GM18909 (cell line): ENCODE data around the gene RBM4B.

Source experiments
- ATAC-seq: cut with Tn5 transposase; IDR thresholded peaks from one replicate; pipeline ENCODE4 v1.9.1; 2021; ENCODE audit warnings: mild to moderate bottlenecking; ENCODE audit not compliant: unreplicated experiment, poor library complexity

Gene RBM4B

DNA sequence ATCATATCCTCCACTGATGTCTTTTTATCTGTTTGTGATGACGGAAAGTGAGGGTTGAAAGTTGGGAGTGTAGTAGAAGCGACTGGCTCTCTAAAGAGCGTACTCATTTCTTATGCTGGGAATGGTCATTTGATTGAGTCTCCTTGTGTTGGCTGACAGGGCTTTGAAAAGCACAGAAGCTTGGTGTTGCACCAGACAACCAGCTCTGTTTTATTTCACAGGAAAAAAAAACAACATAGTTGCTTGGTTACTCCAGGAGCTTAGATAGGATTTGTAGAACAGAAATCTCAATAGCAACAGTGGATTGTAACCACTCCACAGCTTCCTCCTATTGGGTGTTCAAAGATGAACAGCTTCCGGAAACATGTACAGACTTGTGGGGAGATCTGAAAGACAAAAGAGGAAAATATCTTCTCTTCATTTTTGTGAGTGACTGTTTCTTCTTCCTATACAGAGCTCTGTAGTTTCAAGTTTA lies 58.6 kb downstream of the RBM4B start:
- ATAC-seq: no peak

DNA sequence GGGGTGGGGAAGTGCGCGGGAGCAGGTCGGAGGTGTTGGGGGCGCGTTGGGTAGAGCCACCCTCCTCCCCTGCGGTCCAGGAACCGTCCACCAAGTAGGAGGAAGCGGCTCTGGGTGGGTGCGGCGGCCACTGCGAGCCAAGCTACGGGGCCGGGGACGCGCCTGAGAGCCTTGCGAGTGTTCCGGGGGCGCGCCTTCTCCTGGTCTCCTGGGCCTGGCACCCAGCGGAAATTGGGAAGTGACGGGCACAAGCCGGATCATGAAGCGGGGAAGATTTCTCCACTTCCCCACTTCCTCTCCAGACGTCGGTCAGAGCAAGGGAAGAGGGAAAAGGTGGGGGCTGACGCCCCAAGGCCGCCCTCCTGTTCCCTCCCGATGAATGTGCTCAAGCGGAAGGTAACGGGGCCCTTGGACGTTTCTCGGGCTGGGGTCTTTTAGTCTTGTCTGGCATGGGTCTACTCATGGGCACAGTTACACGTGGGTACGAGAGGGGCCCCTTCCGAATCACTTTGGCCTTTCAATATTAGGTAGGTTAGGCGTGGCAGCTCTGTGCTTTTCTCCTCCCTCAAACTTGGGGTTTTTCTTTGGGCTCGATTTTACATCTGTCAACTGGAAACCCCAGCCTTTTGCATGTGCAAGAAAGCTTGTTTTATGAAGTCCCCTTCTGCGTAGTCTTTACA lies 60.4 kb downstream of the RBM4B start:
- ATAC-seq: no peak

DNA sequence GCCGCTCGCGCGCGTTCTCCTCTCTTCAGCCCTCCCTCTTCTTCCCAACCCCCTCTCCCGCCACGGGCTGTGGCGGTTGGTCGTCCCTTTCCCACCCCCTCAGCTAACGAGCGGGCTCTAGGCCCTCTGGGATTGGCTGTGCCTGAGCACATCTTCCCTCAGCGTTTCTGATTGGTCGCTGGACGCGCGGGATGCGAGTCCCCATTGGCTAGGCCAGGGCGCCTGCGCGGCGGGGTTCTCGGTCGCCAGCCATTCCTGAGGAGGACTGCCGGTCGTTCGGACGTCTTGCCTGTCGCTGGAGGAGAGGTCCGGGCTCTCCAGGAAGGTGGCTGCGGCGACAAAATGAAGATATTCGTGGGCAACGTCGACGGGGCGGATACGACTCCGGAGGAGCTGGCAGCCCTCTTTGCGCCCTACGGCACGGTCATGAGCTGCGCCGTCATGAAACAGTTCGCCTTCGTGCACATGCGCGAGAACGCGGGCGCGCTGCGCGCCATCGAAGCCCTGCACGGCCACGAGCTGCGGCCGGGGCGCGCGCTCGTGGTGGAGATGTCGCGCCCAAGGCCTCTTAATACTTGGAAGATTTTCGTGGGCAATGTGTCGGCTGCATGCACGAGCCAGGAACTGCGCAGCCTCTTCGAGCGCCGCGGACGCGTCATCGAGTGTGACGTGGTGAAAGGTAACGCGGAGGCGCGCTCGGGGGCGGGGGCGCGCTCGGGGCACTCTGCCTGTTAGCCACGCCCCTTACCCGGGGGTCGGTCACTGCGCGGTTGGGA lies 61.1 kb downstream of the RBM4B start, which contains the start of gene RBM14:
RBM14 (plus strand) TSS at position 252 of the 776 bp plus-strand sequence; CDS start at position 343, 91 bp downstream.
- ATAC-seq: peak; percentile 94
